HepG2 (cell line): ENCODE measurements around the gene PUS3. TPM values are rescaled to one million over a fixed set of nuclear protein-coding genes. Genes with fewer than 3 reads are reported as not detected.

Source experiments
- ATAC-seq: fragments of 200-7000 bp; cut with Tn5 transposase; 3 replicates; pipeline ENCODE4 v1.9.1; 2020; ENCODE audit warnings: mild to moderate bottlenecking, moderate library complexity
- BruUV-seq: library from RNA; stranded (reverse); fragments of 400-500 nt; replicated peaks from 2 replicates; lab custom pipeline; 2021; lab: Mats Ljungman, UMichigan
- CTCF ChIA-PET: fragments of 300-600 bp; formaldehyde crosslinking; extraction: SDS; loops from one replicate; lab custom pipeline; 2021; ENCODE audit warnings: low total read pairs, inconsistent platforms, low intra/inter-chr PET ratio; lab: Yijun Ruan, JAX
- POLR2A ChIA-PET: fragments of 350-600 bp; sonication (Branson Sonifier 250); formaldehyde crosslinking; loops from one replicate; lab custom pipeline; 2020; ENCODE audit warnings: antibody characterized with exemption, inconsistent platforms; lab: Yijun Ruan, JAX
- DNase-seq: peaks from one replicate; pipeline ENCODE4 v3.0.0-alpha.2; 2015; ENCODE audit warnings: low spot score
- FAIRE-seq: peaks from 3 replicates; lab custom pipeline; 2011; peaks lifted over from hg19 to GRCh38; lab: Jason Lieb, UNC
- H2AFZ ChIP-seq: one replicate; pipeline ENCODE4 v1.6.1; 2011; ENCODE audit warnings: low read length, inconsistent platforms
- H3K27ac ChIP-seq: fragments of 300-600 bp; 3 replicates; pipeline ENCODE4 v1.8.0; 2011; ENCODE audit warnings: mixed run types, mild to moderate bottlenecking, mixed read lengths, low read length, inconsistent platforms; ENCODE audit not compliant: insufficient read depth; ENCODE audit errors: extremely low read length
- H3K27me3 ChIP-seq, 2 experiments: fragments of 200-600 bp in 1 of 2; 2 replicates in 1 of 2; 3 replicates in 1 of 2; pipeline versions ENCODE4 v1.6.0 to v1.8.0; 2011; ENCODE audit warnings: low read length in 2 of 2, mild to moderate bottlenecking in 2 of 2, moderate library complexity in 2 of 2, inconsistent platforms in 1 of 2; ENCODE audit not compliant: insufficient read depth in 2 of 2, control insufficient read depth in 1 of 2
- H3K36me3 ChIP-seq, 2 experiments: fragments of 200-600 bp in 1 of 2; replicated peaks in 1 of 2; 2 replicates in 1 of 2; 3 replicates in 1 of 2; pipeline versions ENCODE4 v1.5.1 to v1.8.0; 2011; ENCODE audit warnings: low read length in 2 of 2, inconsistent platforms in 1 of 2; ENCODE audit not compliant: insufficient read depth in 2 of 2, control insufficient read depth in 1 of 2
- H3K4me1 ChIP-seq: 2 replicates; pipeline ENCODE4 v1.5.1; 2012; ENCODE audit warnings: low read length, inconsistent platforms; ENCODE audit not compliant: insufficient read depth
- H3K4me2 ChIP-seq: 2 replicates; pipeline ENCODE4 v1.6.0; 2011; ENCODE audit warnings: low read depth, low read length, inconsistent platforms
- H3K4me3 ChIP-seq, 3 experiments: fragments of 200-600 bp in 1 of 3; sonication (generic), shearing (Covaris generic) in 1 of 3; replicated peaks in 1 of 3; 2 replicates each; pipeline ENCODE4 v1.5.1; 2011 to 2016; ENCODE audit warnings: low read length in 3 of 3, inconsistent platforms in 2 of 3, low read depth in 2 of 3, mild to moderate bottlenecking in 2 of 3, control low read depth in 1 of 3, mixed read lengths in 1 of 3; ENCODE audit not compliant: insufficient read depth in 1 of 3
- H3K79me2 ChIP-seq: one replicate; pipeline ENCODE4 v1.6.1; 2011; ENCODE audit warnings: low read length, inconsistent platforms; ENCODE audit not compliant: insufficient read depth
- H3K9ac ChIP-seq: 2 replicates; pipeline ENCODE4 v1.6.0; 2011; ENCODE audit warnings: mild to moderate bottlenecking, low read depth, low read length, inconsistent platforms; ENCODE audit not compliant: insufficient read depth
- H3K9me3 ChIP-seq: 2 replicates; pipeline ENCODE4 v1.5.1; 2012; ENCODE audit warnings: mild to moderate bottlenecking, low read length
- H4K20me1 ChIP-seq: 2 replicates; pipeline ENCODE4 v1.6.0; 2011; ENCODE audit warnings: inconsistent platforms, mild to moderate bottlenecking, low read length, moderate library complexity; ENCODE audit not compliant: insufficient read depth
- CENPX ChIP-seq: sonication (generic); formaldehyde crosslinking; IDR thresholded peaks from 2 replicates; pipeline ENCODE4 v1.9.0; 2021; ENCODE audit warnings: mild to moderate bottlenecking, missing genetic modification reagents, moderate library complexity
- MTA3 ChIP-seq: sonication (generic); formaldehyde crosslinking; IDR thresholded peaks from 2 replicates; pipeline ENCODE4 v1.4.0; 2020; ENCODE audit warnings: missing genetic modification reagents
- SPEN ChIP-seq: sonication (generic); formaldehyde crosslinking; IDR thresholded peaks from 2 replicates; pipeline ENCODE4 v1.5.1; 2020; ENCODE audit warnings: low read depth, mild to moderate bottlenecking, missing genetic modification reagents
- ZNF207 ChIP-seq: fragments of 450-650 bp; IDR thresholded peaks from 2 replicates; pipeline ENCODE4 v1.6.1; 2016; ENCODE audit warnings: antibody characterized with exemption, borderline replicate concordance
- ZNF75D ChIP-seq: sonication (generic); formaldehyde crosslinking; IDR thresholded peaks from 2 replicates; pipeline ENCODE4 v1.8.1; 2023; ENCODE audit warnings: missing genetic modification reagents, mild to moderate bottlenecking, borderline replicate concordance
- ZSCAN25 ChIP-seq: sonication (generic); formaldehyde crosslinking; IDR thresholded peaks from 2 replicates; pipeline ENCODE4 v1.8.0; 2022; ENCODE audit warnings: mild to moderate bottlenecking, missing genetic modification reagents
- WGBS: methylation state at CpG from one replicate; pipeline ENCODE4 v1.1.6; 2017; ENCODE audit warnings: low lambda C conversion rate; 5-methylcytosine and 5-hydroxymethylcytosine counted together
- in situ Hi-C: cut with HindIII; loops from 2 replicates; pipeline ENCODE4 v1.10.0; 2017; ENCODE audit warnings: low pct_unique_long_range_greater_than_20kb; ENCODE audit not compliant: extremely low pct_ligation_motif_present
- intact Hi-C: fragments of 100-400 bp; cut with micrococcal nuclease; formaldehyde crosslinking; loops from one replicate; pipeline ENCODE4 v1.10.0; 2022; ENCODE audit not compliant: unreplicated experiment
- polyA plus RNA-seq, 8 experiments: library from polyadenylated mRNA; depleted of rRNA in 3 of 8; stranded (reverse) in 7 of 8; unstranded in 1 of 8; fragments of >200 nt; fragmentation: Illumina TruSeq in 4 of 8; extraction: Trizol in 4 of 8; gene quantifications; 2 replicates each; pipeline versions ENCODE4 v1.2.1 to v1.2.3, GENCODE V29; 2011 to 2016; ENCODE audit warnings: low read depth in 4 of 8, missing spikeins in 1 of 8, mixed read lengths in 1 of 8; ENCODE audit not compliant: insufficient read depth in 1 of 8
- total RNA-seq, 5 experiments: library from RNA; depleted of rRNA; stranded (reverse); fragments of >200 nt; fragmentation: Illumina TruSeq; extraction: Trizol; gene quantifications; 2 replicates each; pipeline ENCODE4 v1.2.3, GENCODE V29; 2016; ENCODE audit warnings: low read depth in 1 of 5
- TF ChIP-seq, protein P1 (sequence below): sonication (generic); formaldehyde crosslinking; IDR thresholded peaks from 2 replicates; pipeline ENCODE4 v1.4.0; 2020; ENCODE audit warnings: missing genetic modification reagents
- TF ChIP-seq, protein P2 (sequence below): sonication (generic); formaldehyde crosslinking; IDR thresholded peaks from 2 replicates; pipeline ENCODE4 v1.4.0; 2020; ENCODE audit warnings: missing genetic modification reagents
- TF ChIP-seq, protein P3 (sequence below): IDR thresholded peaks from 2 replicates; pipeline ENCODE4 v1.6.1; 2016; ENCODE audit warnings: mild to moderate bottlenecking
- TF ChIP-seq, protein P4 (sequence below): sonication (generic); formaldehyde crosslinking; IDR thresholded peaks from 2 replicates; pipeline ENCODE4 v1.5.1; 2020; ENCODE audit warnings: missing genetic modification reagents, mild to moderate bottlenecking, borderline replicate concordance
- TF ChIP-seq, protein P5 (sequence below): sonication (generic); formaldehyde crosslinking; IDR thresholded peaks from 2 replicates; pipeline ENCODE4 v1.4.0; 2020; ENCODE audit warnings: missing genetic modification reagents
- TF ChIP-seq, protein P6 (sequence below): IDR thresholded peaks from 2 replicates; pipeline ENCODE4 v1.6.1; 2016

The PUS3 gene
- total and polyA plus RNA-seq, 2 of the 13 experiments (the other 11 are each of a cell fraction or from before 2014, with no cell fraction given) = 6.0 to 18.2 TPM

DNA sequence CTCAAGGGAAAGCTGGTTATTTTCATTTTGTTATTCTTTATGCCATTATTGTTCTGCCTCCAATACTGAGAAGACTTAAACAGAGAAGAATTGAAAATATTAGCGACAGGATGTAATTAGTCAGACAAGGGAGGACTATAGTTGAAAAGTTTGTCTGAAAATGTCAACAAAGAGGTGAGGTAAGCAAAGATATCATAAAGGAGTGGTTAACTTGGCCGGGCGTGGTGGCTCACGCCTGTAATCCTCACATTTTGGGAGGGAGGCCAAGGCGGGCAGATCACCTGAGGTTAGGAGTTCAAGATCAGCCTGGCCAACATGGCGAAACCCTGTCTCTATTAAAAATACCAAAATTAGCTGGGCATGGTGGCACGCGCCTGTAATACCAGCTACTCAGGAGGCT lies 19.6 kb downstream of the PUS3 start (continued):
- TF ChIP-seq, protein P1, sequence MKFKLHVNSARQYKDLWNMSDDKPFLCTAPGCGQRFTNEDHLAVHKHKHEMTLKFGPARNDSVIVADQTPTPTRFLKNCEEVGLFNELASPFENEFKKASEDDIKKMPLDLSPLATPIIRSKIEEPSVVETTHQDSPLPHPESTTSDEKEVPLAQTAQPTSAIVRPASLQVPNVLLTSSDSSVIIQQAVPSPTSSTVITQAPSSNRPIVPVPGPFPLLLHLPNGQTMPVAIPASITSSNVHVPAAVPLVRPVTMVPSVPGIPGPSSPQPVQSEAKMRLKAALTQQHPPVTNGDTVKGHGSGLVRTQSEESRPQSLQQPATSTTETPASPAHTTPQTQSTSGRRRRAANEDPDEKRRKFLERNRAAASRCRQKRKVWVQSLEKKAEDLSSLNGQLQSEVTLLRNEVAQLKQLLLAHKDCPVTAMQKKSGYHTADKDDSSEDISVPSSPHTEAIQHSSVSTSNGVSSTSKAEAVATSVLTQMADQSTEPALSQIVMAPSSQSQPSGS = no peak

DNA sequence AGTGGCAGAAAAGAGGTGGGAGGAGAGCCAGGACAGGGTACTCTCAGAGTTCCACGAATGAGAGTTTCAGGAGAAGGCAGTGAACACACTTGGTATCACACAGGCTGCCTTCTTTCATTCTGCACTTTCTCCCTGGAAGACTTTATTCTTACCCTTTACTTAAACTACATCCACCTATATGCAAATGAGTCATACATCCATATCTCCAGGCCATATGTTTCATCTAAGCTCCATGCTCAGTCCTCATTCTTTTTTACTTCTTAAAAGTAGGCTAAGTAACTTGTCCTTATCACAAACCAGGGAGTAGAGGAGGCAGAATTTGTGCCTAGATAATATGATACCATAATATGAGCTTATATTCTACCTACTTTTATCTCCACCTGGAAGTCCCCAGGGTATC lies 21.7 kb downstream of the PUS3 start:
- Histone ChIP-seq H3K4me1 (peaks cover 26% of the 10 kb centered on the region), H3K36me3 (no peaks in the 10 kb centered on the region), H3K9me3 (no peaks in the 10 kb centered on the region), H4K20me1 (no peaks in the 10 kb centered on the region), H3K4me2 (no peak overlapping the region), H2AFZ (no peak overlapping the region), H3K79me2 (no peaks in the 10 kb centered on the region), H3K27me3 (no peaks in the 10 kb centered on the region), H3K9ac (no peak overlapping the region), H3K27ac (no peak overlapping the region), H3K4me3 (no peak overlapping the region)
- no peak for ATAC-seq
- POLR2A ChIA-PET = no interaction called here
- no peak for DNase-seq
- in situ Hi-C loops (no loop called here), intact Hi-C loops (no loop called here)
- WGBS = 22% methylated on average over 1 of the region's 1 CpG
- CTCF ChIA-PET = no interaction called here
- FAIRE-seq = no peak
- BruUV-seq = no TSS peak
- TF ChIP-seq ZSCAN25 (no peak), MTA3 (CRISPR knock-in tag) (no peak), SPEN (no peak), ZNF207 (no peak), ZNF75D (no peak), CENPX (CRISPR knock-in tag) (no peak)
- TF ChIP-seq, protein P2, sequence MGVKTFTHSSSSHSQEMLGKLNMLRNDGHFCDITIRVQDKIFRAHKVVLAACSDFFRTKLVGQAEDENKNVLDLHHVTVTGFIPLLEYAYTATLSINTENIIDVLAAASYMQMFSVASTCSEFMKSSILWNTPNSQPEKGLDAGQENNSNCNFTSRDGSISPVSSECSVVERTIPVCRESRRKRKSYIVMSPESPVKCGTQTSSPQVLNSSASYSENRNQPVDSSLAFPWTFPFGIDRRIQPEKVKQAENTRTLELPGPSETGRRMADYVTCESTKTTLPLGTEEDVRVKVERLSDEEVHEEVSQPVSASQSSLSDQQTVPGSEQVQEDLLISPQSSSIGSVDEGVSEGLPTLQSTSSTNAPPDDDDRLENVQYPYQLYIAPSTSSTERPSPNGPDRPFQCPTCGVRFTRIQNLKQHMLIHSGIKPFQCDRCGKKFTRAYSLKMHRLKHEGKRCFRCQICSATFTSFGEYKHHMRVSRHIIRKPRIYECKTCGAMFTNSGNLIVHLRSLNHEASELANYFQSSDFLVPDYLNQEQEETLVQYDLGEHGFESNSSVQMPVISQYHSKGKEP (CRISPR knock-in tag) = no peak
- TF ChIP-seq, protein P3, sequence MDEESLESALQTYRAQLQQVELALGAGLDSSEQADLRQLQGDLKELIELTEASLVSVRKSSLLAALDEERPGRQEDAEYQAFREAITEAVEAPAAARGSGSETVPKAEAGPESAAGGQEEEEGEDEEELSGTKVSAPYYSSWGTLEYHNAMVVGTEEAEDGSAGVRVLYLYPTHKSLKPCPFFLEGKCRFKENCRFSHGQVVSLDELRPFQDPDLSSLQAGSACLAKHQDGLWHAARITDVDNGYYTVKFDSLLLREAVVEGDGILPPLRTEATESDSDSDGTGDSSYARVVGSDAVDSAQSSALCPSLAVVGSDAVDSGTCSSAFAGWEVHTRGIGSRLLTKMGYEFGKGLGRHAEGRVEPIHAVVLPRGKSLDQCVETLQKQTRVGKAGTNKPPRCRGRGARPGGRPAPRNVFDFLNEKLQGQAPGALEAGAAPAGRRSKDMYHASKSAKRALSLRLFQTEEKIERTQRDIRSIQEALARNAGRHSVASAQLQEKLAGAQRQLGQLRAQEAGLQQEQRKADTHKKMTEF (CRISPR knock-in tag) = no peak
- TF ChIP-seq, protein P4, sequence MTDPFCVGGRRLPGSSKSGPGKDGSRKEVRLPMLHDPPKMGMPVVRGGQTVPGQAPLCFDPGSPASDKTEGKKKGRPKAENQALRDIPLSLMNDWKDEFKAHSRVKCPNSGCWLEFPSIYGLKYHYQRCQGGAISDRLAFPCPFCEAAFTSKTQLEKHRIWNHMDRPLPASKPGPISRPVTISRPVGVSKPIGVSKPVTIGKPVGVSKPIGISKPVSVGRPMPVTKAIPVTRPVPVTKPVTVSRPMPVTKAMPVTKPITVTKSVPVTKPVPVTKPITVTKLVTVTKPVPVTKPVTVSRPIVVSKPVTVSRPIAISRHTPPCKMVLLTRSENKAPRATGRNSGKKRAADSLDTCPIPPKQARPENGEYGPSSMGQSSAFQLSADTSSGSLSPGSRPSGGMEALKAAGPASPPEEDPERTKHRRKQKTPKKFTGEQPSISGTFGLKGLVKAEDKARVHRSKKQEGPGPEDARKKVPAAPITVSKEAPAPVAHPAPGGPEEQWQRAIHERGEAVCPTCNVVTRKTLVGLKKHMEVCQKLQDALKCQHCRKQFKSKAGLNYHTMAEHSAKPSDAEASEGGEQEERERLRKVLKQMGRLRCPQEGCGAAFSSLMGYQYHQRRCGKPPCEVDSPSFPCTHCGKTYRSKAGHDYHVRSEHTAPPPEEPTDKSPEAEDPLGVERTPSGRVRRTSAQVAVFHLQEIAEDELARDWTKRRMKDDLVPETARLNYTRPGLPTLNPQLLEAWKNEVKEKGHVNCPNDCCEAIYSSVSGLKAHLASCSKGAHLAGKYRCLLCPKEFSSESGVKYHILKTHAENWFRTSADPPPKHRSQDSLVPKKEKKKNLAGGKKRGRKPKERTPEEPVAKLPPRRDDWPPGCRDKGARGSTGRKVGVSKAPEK (CRISPR knock-in tag) = no peak
- TF ChIP-seq, protein P5, sequence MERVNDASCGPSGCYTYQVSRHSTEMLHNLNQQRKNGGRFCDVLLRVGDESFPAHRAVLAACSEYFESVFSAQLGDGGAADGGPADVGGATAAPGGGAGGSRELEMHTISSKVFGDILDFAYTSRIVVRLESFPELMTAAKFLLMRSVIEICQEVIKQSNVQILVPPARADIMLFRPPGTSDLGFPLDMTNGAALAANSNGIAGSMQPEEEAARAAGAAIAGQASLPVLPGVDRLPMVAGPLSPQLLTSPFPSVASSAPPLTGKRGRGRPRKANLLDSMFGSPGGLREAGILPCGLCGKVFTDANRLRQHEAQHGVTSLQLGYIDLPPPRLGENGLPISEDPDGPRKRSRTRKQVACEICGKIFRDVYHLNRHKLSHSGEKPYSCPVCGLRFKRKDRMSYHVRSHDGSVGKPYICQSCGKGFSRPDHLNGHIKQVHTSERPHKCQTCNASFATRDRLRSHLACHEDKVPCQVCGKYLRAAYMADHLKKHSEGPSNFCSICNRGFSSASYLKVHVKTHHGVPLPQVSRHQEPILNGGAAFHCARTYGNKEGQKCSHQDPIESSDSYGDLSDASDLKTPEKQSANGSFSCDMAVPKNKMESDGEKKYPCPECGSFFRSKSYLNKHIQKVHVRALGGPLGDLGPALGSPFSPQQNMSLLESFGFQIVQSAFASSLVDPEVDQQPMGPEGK (CRISPR knock-in tag) = no peak
- TF ChIP-seq, protein P6, sequence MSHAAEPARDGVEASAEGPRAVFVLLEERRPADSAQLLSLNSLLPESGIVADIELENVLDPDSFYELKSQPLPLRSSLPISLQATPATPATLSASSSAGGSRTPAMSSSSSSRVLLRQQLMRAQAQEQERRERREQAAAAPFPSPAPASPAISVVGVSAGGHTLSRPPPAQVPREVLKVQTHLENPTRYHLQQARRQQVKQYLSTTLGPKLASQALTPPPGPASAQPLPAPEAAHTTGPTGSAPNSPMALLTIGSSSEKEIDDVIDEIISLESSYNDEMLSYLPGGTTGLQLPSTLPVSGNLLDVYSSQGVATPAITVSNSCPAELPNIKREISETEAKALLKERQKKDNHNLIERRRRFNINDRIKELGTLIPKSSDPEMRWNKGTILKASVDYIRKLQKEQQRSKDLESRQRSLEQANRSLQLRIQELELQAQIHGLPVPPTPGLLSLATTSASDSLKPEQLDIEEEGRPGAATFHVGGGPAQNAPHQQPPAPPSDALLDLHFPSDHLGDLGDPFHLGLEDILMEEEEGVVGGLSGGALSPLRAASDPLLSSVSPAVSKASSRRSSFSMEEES (CRISPR knock-in tag) = no peak
